HG03378 (cell line): Measurements from ENCODE around the gene DENND1A.

Source experiments
- ATAC-seq: cut with Tn5 transposase; IDR thresholded peaks from one replicate; pipeline ENCODE4 v1.9.1; 2021; ENCODE audit warnings: mild to moderate bottlenecking, moderate library complexity; ENCODE audit not compliant: unreplicated experiment

DENND1A gene

DNA sequence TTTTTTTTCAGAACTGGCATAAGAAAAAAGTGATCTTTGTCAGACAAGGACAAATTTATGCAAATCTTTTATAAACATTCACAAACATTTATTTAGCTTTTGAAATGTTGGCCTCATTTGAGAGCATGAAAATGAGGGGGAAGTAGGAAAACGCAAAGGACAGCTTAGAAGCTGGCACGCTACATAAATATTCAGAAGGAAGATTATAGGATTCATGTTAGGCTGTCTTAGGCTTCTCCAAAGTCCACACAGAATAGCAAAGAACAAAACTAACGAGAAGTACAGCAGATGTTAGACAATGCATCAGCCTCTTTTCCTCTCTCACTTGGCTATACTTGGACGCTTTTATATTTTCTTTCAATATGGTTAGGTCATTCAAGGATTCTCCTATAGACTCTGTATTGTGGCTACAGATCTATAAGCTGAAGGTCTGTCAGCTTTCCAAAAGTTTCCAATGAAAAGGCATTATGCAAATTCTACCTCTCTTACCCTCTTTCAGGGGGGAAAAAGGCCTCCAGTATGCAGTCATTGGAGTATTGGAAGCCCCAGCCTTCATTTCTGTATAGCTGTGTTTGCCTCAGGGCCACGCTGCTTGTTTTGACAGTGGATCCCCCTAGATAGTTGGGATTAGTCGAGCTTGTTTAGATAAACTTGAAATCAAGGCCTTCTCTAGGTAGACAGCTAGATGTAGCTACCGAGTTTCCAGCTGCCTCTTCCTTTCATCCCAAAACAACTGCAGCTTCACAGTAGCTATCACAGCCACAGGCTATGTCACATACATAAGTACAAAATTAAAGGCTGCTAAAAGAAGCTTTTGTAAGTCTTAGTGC, 153.0 kb downstream of the DENND1A start:
- no peak for ATAC-seq

GRCh38 chr9:123775289-123776284, 154.3 kb downstream of the DENND1A start:
- no peak for ATAC-seq

DNA sequence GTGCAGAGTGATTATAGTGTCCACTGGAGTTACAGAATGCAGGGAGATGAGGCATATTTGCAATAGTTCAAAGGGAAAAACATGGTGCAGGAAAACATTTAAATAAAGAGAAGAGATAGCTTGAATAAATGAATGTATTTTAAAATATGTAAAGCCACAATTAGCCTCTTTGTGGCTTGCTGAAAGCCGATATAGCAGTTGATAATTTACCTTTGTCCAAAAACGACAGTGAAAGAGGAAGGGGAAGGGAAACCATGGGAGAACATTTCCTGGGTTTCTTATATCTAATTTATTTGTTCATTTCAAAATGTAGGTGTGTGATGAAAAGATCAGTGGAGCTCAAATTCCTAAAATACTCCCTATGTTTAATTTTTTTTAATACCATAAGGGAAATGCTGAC, 156.1 kb downstream of the DENND1A start:
- no peak for ATAC-seq

- ATAC-seq: no peak
Measured at GRCh38 chr9:123772967-123773366, 157.0 kb downstream of the DENND1A start.

GRCh38 chr9:123772374-123772773, 157.6 kb downstream of the DENND1A start:
- ATAC-seq: no peak

GRCh38 chr9:123771690-123772089, 158.2 kb downstream of the DENND1A start:
- ATAC-seq: no peak

- ATAC-seq: no peak
Measured at GRCh38 chr9:123769719-123770118, 160.2 kb downstream of the DENND1A start.

- ATAC-seq: no peak
Measured at GRCh38 chr9:123763910-123764588, 165.9 kb downstream of the DENND1A start.

- no peak for ATAC-seq
Measured at GRCh38 chr9:123761905-123762605, 167.9 kb downstream of the DENND1A start.

DNA sequence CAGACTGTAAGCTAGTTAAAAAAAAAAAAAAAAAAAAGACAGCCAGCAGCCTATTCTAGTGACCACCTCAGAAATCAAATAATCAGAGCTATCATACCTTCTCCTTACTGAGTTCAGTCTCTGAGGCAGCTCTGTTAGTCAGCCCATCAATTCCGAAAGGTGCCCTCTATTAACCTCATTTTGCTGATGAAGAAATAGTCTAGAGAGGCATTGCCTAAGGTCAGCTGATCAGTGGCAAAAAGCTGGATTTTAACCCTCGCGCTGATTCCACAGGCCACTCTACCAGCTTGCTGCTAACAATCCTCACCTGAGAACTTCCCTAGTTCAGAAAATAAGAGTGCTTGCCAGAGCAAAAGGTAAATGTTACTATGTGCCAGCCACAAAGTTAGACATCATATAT, 172.0 kb downstream of the DENND1A start:
- no peak for ATAC-seq

DNA sequence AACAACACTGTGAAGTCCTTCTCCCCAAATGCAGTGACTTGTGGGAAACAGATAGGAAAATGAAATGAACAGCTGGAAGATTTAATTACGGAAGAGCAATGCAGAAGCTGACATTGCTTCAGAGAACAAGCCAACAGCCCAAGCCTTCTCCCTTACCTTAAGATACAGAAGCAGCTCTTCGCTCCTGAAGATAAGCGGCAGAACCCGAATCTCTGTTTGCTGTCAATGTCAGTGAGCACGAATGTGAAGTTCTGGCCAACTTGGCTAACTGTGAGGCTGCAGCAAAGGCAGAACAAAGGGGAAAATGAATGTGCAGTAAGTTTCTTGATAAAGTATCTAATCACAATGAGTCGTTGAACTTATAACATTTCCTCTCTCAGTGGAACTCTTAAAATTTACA, 172.4 kb downstream of the DENND1A start:
- ATAC-seq: no peak

DNA sequence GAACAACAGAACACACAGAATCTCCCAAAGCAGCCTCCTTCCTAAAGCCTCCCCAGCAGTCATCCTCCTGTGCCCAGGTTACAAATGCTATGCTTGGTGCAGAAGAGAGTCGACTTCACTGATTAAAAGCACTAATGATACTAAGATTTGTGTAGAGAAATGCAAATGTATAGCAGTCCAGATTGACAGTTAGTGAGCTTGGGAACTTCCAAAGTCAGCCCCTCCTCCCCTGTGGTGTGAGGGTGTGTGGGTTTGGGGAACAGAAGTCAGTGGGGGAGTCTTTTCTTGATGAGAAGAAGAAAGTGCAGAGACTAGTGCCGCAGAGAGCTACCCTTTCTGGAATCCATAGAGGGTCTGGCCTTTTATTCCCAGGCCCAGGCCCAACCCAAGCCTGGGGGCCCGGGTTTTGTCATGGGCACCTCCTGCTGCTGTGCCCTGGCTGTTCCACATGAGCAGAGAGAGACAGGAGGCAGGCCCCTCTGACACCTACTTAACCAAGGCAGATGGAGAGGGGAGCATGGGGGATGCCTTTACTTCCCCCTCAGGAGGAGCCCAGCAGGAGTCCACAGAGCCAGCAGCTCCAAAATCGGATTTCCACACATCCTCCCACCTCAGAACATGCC, 173.3 kb downstream of the DENND1A start:
- no peak for ATAC-seq

DNA sequence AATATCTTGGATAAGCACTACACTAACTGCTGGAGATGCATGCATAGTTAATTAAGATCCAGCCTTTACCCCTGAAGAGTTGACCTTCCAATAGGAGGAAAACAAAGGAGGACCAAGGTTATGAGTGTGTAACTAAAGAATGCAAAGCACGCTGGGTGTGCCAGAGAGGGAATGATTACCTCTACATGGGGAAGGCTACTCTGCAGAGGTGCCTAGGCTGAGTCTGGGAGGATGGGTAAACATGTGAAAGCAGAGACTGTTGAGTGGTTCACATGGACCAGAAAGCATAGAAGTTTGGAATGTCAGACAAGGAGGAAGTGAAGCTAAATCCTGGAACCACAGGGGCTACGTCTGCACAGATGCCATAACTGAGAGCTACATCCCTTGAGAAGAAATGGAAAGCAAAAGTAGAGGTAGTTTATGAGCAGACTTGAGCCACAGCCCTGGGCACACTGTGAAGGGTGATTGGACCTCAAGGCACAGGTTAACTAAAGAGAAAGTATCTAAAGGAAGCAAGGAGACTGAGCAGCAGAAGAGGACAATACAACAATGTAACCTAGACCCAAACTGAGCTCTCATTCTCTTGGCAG, 176.2 kb downstream of the DENND1A start:
- ATAC-seq: no peak

- ATAC-seq: no peak
Measured at GRCh38 chr9:123753016-123753415, 176.9 kb downstream of the DENND1A start.

GRCh38 chr9:123749580-123750202, 180.2 kb downstream of the DENND1A start:
- ATAC-seq: peak; percentile 68

GRCh38 chr9:123746765-123747164, 183.2 kb downstream of the DENND1A start:
- ATAC-seq: no peak

DNA sequence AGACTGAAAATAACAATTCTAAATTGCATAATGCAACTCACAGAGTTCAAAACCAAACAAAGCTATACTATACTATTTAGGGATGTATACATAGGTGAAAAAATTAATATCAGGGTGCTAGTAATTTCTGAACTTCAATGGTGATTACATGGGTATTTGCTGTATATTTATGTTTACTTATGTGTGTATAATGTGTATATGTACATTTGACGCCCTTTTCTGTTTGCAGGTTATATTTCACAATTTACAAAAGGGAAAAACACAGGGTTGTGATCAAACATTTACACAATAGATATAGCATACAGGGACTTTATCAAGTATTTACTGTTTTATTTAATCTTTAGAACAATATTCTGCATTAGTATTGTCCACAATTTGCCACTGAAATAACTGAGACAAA, 184.0 kb downstream of the DENND1A start:
- ATAC-seq: no peak

GRCh38 chr9:123745451-123745850, 184.5 kb downstream of the DENND1A start:
- ATAC-seq: no peak

GRCh38 chr9:123743737-123744136, 186.2 kb downstream of the DENND1A start:
- ATAC-seq: no peak
